Left ventricle myocardium inferior (tissue), 1 donor: ENCODE data around the gene HDAC4. TPM values are rescaled to one million over a fixed set of nuclear protein-coding genes. Genes with fewer than 3 reads are reported as not detected.
A peak's percentile ranks its signal among the peaks of the same experiment; 100 is the strongest.

Source experiments
- DNase-seq: peaks from one replicate; pipeline ENCODE4 v3.0.0-alpha.2; 2020
- H3K27ac ChIP-seq: fragments of 200-600 bp; replicated peaks from 2 replicates; pipeline ENCODE4 v1.8.0; 2021
- H3K27me3 ChIP-seq: fragments of 200-600 bp; 2 replicates; pipeline ENCODE4 v1.8.0; 2021; ENCODE audit warnings: low read depth
- H3K36me3 ChIP-seq: fragments of 200-600 bp; 2 replicates; pipeline ENCODE4 v1.8.0; 2021
- H3K4me1 ChIP-seq: fragments of 200-600 bp; 2 replicates; pipeline ENCODE4 v1.8.0; 2021
- H3K4me3 ChIP-seq: fragments of 200-600 bp; 2 replicates; pipeline ENCODE4 v1.8.0; 2021; ENCODE audit warnings: mild to moderate bottlenecking, moderate library complexity
- H3K9me3 ChIP-seq: fragments of 200-600 bp; replicated peaks from 2 replicates; pipeline ENCODE4 v1.8.0; 2021
- intact Hi-C: fragments of 100-400 bp; cut with micrococcal nuclease; formaldehyde crosslinking; loops from one replicate; pipeline ENCODE4 v1.11.0; 2022
- total RNA-seq: library from RNA; stranded (reverse); fragmentation: NEBNext Ultra II Directional; extraction: Animal tissue kit (Norgen Biotek cat#: 25700); gene quantifications from one replicate; pipeline ENCODE4 v1.2.1, GENCODE V29; 2021
- TF ChIP-seq, protein P1 (sequence below): fragments of 200-600 bp; IDR thresholded peaks from 2 replicates; pipeline ENCODE4 v1.8.0; 2021; ENCODE audit warnings: antibody characterized with exemption, mild to moderate bottlenecking, borderline replicate concordance
- donor health status: DM: no; HTN: yes; CAD: no; lungs with severe emphysema.

The HDAC4 gene
- total RNA-seq, 1 donor from 2014 or later = 23.9 TPM

DNA sequence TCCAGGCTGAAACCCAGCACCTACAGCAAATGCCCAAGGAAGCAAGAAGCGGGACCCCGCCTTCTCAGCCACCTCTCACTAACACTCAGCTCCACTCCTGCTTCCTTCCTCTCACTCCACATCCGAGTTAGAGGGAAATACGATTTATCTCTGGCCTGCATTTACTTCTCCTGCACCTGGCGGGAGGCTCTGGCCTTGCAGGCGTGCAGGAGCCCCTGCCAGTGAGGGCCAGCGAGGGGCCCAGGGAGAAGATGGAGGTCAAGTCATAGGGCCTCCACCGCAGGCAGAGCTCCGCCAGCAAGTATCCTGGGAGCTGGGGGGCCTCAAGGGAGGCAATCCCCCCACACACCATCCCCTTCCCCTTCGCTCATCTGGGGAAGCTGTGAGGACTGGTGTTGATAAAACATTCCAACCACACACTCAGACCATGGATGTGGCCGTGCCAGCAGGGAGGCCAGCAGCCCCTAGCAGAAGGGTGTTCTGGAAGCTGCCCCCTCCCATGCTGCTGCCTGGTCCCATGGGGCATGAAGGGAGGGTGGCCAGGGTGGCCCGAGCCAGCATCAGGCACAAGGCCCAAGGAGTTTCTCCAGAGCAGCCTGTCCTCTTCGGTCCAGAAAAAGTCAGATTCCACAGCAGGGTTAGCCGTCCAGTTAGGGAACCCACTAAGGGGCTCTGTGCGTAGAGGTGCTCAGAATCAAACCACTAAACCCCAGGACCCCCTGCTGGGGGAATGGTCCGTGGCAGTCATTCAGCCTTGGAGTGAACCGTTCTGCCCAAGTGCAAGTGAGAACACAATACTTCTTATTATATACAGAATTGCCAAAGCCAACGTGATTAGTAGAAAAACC is 91.2 kb downstream of the HDAC4 start:
- intact Hi-C loops = no loop called here
- no peaks in the 10 kb centered on the region for H3K9me3 ChIP-seq
- peaks cover 95% of the 10 kb centered on the region for H3K4me1 ChIP-seq
- H3K4me3 ChIP-seq = peak overlapping the region; percentile 66
- peak overlapping the region; percentile 89 for H3K27ac ChIP-seq
- TF ChIP-seq, protein P1, sequence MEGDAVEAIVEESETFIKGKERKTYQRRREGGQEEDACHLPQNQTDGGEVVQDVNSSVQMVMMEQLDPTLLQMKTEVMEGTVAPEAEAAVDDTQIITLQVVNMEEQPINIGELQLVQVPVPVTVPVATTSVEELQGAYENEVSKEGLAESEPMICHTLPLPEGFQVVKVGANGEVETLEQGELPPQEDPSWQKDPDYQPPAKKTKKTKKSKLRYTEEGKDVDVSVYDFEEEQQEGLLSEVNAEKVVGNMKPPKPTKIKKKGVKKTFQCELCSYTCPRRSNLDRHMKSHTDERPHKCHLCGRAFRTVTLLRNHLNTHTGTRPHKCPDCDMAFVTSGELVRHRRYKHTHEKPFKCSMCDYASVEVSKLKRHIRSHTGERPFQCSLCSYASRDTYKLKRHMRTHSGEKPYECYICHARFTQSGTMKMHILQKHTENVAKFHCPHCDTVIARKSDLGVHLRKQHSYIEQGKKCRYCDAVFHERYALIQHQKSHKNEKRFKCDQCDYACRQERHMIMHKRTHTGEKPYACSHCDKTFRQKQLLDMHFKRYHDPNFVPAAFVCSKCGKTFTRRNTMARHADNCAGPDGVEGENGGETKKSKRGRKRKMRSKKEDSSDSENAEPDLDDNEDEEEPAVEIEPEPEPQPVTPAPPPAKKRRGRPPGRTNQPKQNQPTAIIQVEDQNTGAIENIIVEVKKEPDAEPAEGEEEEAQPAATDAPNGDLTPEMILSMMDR = no peak
- H3K27me3 ChIP-seq = no peaks in the 10 kb centered on the region
- no peak for DNase-seq
- no peaks in the 10 kb centered on the region for H3K36me3 ChIP-seq

DNA sequence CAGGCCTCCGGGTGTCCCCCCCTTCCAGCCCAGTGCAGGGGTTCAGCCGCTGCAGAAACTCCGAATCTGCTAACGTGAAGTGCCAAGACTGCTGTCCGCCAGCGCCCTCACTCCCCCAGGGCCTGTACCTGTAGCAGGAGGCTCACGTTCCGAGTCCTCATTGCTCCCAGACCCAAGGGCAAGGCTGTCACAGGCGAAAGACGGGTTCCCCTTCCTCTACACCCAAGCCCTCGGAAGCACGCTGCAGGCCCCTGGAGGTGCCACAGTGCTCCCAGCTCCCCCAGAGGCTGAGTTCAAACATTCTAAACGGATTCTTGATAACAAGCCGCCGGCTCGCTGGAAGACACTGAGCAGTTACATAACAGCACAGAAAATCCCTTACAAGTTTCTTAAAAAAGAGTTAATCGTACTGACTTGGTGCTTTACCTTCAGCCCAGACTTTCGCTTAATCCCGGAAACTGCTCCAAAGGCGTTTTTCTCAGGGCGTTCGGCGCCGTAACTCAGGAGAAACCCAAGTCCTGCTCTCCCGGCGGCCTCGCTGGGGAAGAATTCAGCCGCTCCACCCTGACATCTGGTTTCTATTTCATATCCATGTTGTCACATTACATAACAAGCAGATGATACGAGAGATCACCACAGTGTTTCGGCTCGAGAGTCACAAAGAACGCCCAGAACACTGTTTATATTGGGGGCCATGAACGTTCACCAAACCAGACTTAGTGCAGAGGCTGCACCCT is 92.0 kb downstream of the HDAC4 start:
- H3K4me3 ChIP-seq = peak overlapping the region; percentile 66
- peak overlapping the region; percentile 89 for H3K27ac ChIP-seq
- DNase-seq = peak; percentile 53
- H3K4me1 ChIP-seq = peaks cover 98% of the 10 kb centered on the region
- no peaks in the 10 kb centered on the region for H3K27me3 ChIP-seq
- no peaks in the 10 kb centered on the region for H3K36me3 ChIP-seq
- intact Hi-C loops = no loop called here
- TF ChIP-seq, protein P1 = no peak
- H3K9me3 ChIP-seq = no peaks in the 10 kb centered on the region

DNA sequence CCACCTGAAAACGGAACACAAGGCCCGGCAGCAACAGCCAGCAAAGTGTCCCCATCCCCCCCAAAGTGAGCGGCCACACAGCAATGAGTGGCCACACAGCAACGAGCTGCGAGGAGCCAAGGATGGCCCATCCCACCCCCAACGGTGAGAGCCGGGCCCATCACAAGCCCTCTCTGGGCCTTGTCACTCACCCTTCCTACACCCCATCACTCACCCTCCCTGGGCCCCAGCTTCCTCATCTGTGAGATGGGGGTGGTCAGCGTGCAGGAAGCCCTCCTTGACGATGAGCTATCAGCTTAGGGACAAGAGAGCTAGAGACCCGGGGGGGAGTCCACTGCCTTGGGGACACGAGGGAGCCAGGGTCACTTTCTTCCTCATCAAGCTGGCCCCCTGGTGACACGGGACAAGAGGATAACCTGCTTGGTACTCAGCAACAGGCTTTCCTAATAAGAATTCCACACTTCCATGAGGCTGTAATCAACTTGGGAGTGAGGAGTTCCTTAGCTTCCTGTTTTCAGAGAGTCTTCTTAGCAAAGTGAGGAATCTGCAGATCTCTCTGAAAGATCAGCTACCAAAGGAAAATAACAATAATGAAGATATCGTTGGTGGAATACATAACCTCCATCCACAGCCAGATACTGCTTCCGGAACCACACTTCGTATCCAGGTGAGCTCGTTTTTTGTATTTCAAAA is 92.8 kb downstream of the HDAC4 start:
- H3K27me3 ChIP-seq = no peaks in the 10 kb centered on the region
- no peaks in the 10 kb centered on the region for H3K36me3 ChIP-seq
- intact Hi-C loops = no loop called here
- DNase-seq = no peak
- H3K9me3 ChIP-seq = no peaks in the 10 kb centered on the region
- H3K4me1 ChIP-seq = peaks cover 98% of the 10 kb centered on the region
- H3K4me3 ChIP-seq = peak overlapping the region; percentile 66
- TF ChIP-seq, protein P1 = no peak
- peak overlapping the region; percentile 89 for H3K27ac ChIP-seq

DNA sequence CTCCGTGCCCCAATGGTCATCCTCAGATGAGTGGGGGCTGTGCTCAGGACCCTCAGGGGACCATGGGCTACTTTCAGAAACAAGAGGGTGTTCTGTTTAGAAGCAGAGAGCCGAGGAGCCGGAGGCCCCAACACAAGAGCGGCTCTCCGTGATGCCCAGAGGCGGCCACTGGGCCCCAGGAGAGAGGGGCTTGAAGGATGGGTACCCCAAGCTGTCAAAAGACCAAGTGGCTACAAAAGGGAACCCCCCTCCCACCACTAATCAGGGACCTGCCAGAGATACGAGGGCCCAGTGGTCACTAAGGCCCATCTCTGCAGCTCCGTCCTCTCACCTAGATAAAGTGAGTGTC is 93.6 kb downstream of the HDAC4 start:
- no peaks in the 10 kb centered on the region for H3K9me3 ChIP-seq
- peaks cover 98% of the 10 kb centered on the region for H3K4me1 ChIP-seq
- no peak for DNase-seq
- H3K4me3 ChIP-seq = no peak overlapping the region
- no peaks in the 10 kb centered on the region for H3K27me3 ChIP-seq
- peak overlapping the region; percentile 89 for H3K27ac ChIP-seq
- no peaks in the 10 kb centered on the region for H3K36me3 ChIP-seq
- TF ChIP-seq, protein P1 = no peak
- intact Hi-C loops = no loop called here
